IMR-90 (cell line): ENCODE measurements around the gene CD44. TPM values are rescaled to one million over a fixed set of nuclear protein-coding genes. Genes with fewer than 3 reads are reported as not detected.
A peak's percentile ranks its signal among the peaks of the same experiment; 100 is the strongest.
"Not testable (repeated sequence)": the region's sequence is repeated elsewhere in the genome, so short reads cannot be mapped to it uniquely, and the experiment has no call there.

Source experiments
- ATAC-seq: fragments of 200-7000 bp; cut with Tn5 transposase; 2 replicates; pipeline ENCODE4 v1.9.1; 2020; ENCODE audit warnings: low read depth, mild to moderate bottlenecking, moderate library complexity
- BruUV-seq: library from RNA; stranded (reverse); fragments of 400-500 nt; replicated peaks from 2 replicates; lab custom pipeline; 2021; lab: Mats Ljungman, UMichigan
- CTCF ChIA-PET: fragments of 300-600 bp; formaldehyde crosslinking; extraction: SDS; loops from one replicate; lab custom pipeline; 2021; ENCODE audit warnings: antibody characterized with exemption; lab: Yijun Ruan, JAX
- POLR2A ChIA-PET: fragments of 300-600 bp; sonication (Branson Sonifier 250); formaldehyde crosslinking; loops from one replicate; lab custom pipeline; 2022; ENCODE audit warnings: antibody characterized with exemption; ENCODE audit not compliant: unreplicated experiment; lab: Charles Lee
- DNase-seq: peaks from one replicate; pipeline ENCODE4 v3.0.0; 2013
- H2AFZ ChIP-seq: replicated peaks from 2 replicates; pipeline ENCODE3; 2013; ENCODE audit warnings: low read length, mild to moderate bottlenecking; ENCODE audit not compliant: poor library complexity
- H2AK5ac ChIP-seq: 2 replicates; pipeline ENCODE4 v1.6.1; 2013; ENCODE audit warnings: low read depth, low read length, inconsistent platforms
- H2AK9ac ChIP-seq: replicated peaks from 2 replicates; pipeline ENCODE3; 2013; ENCODE audit warnings: mild to moderate bottlenecking, low read depth, low read length, moderate library complexity; ENCODE audit not compliant: poor library complexity
- H2BK120ac ChIP-seq: 2 replicates; pipeline ENCODE4 v1.6.1; 2013; ENCODE audit warnings: low read depth, low read length, inconsistent platforms
- H2BK15ac ChIP-seq: 3 replicates; pipeline ENCODE4 v1.6.1; 2013; ENCODE audit warnings: low read depth, low read length, inconsistent platforms
- H2BK20ac ChIP-seq: 2 replicates; pipeline ENCODE4 v1.6.1; 2013; ENCODE audit warnings: low read depth, mild to moderate bottlenecking, inconsistent platforms, low read length, moderate library complexity
- H2BK5ac ChIP-seq: 2 replicates; pipeline ENCODE4 v1.6.1; 2013; ENCODE audit warnings: mild to moderate bottlenecking, low read depth, low read length, inconsistent platforms; ENCODE audit not compliant: poor library complexity, severe bottlenecking
- H3K14ac ChIP-seq: replicated peaks from 2 replicates; pipeline ENCODE4 v1.6.1; 2013; ENCODE audit warnings: low read depth, low read length, inconsistent platforms
- H3K18ac ChIP-seq: 2 replicates; pipeline ENCODE4 v1.6.1; 2013; ENCODE audit warnings: low read depth, low read length, control low read depth
- H3K23ac ChIP-seq: 2 replicates; pipeline ENCODE4 v1.6.1; 2013; ENCODE audit warnings: low read depth, low read length, inconsistent platforms
- H3K27ac ChIP-seq: 2 replicates; pipeline ENCODE4 v1.5.1; 2013; ENCODE audit warnings: mild to moderate bottlenecking, control low read depth, low read length; ENCODE audit not compliant: insufficient read depth
- H3K27me3 ChIP-seq: 2 replicates; pipeline ENCODE4 v1.6.1; 2013; ENCODE audit warnings: low read length; ENCODE audit not compliant: control insufficient read depth, insufficient read depth
- H3K36me3 ChIP-seq: 2 replicates; pipeline ENCODE4 v1.6.1; 2013; ENCODE audit warnings: low read length, mixed read lengths; ENCODE audit not compliant: control insufficient read depth, insufficient read depth
- H3K4ac ChIP-seq: 2 replicates; pipeline ENCODE4 v1.6.1; 2013; ENCODE audit warnings: low read depth, low read length, inconsistent platforms
- H3K4me1 ChIP-seq: 2 replicates; pipeline ENCODE4 v1.6.1; 2013; ENCODE audit warnings: low read length, mixed read lengths; ENCODE audit not compliant: control insufficient read depth, insufficient read depth
- H3K4me2 ChIP-seq: 2 replicates; pipeline ENCODE4 v1.6.1; 2013; ENCODE audit warnings: low read depth, mild to moderate bottlenecking, control low read depth, low read length, moderate library complexity
- H3K4me3 ChIP-seq: 2 replicates; pipeline ENCODE4 v1.5.1; 2013; ENCODE audit warnings: low read depth, mild to moderate bottlenecking, control low read depth, low read length, moderate library complexity; ENCODE audit not compliant: insufficient read depth
- H3K56ac ChIP-seq: 2 replicates; pipeline ENCODE4 v1.6.1; 2013; ENCODE audit warnings: low read length, inconsistent platforms; ENCODE audit not compliant: insufficient read depth; ENCODE audit errors: extremely low read depth
- H3K79me1 ChIP-seq, 2 experiments: 2 replicates each; pipeline ENCODE4 v1.6.1; 2013; ENCODE audit warnings: low read length in 2 of 2, inconsistent platforms in 1 of 2, low read depth in 1 of 2
- H3K9ac ChIP-seq: 2 replicates; pipeline ENCODE4 v1.6.1; 2013; ENCODE audit warnings: low read depth, low read length, control low read depth
- H3K9me1 ChIP-seq: 2 replicates; pipeline ENCODE4 v1.6.1; 2013; ENCODE audit warnings: low read length, inconsistent platforms; ENCODE audit not compliant: insufficient read depth
- H3K9me3 ChIP-seq: 2 replicates; pipeline ENCODE4 v1.6.1; 2013; ENCODE audit warnings: low read length; ENCODE audit not compliant: control insufficient read depth, insufficient read depth
- H4K20me1 ChIP-seq: 2 replicates; pipeline ENCODE4 v1.6.1; 2013; ENCODE audit warnings: low read length, inconsistent platforms; ENCODE audit not compliant: insufficient read depth
- H4K5ac ChIP-seq: 2 replicates; pipeline ENCODE4 v1.6.1; 2013; ENCODE audit warnings: mild to moderate bottlenecking, low read depth, low read length, control low read depth
- H4K8ac ChIP-seq, 2 experiments: 2 replicates each; pipeline ENCODE4 v1.6.1; 2013; ENCODE audit warnings: low read depth in 2 of 2, low read length in 2 of 2, control low read depth in 1 of 2, inconsistent platforms in 1 of 2
- H4K91ac ChIP-seq: 2 replicates; pipeline ENCODE4 v1.6.1; 2013; ENCODE audit warnings: low read depth, low read length, inconsistent platforms; ENCODE audit not compliant: insufficient read depth
- CEBPB ChIP-seq: IDR thresholded peaks from 2 replicates; pipeline ENCODE4 v1.6.1; 2012; ENCODE audit warnings: low read depth, low read length, improper control_type of control experiment
- WGBS, 2 experiments: methylation state at CpG; one replicate each; pipeline versions ENCODE4 v1.1.5 to v1.1.7; 2013; ENCODE audit warnings: missing lambda C conversion rate in 2 of 2; ENCODE audit not compliant: insufficient read length in 1 of 2; ENCODE audit errors: extremely low coverage in 2 of 2; 5-methylcytosine and 5-hydroxymethylcytosine counted together
- dilution Hi-C: fragments of 300-500 bp; cut with HindIII; formaldehyde crosslinking; loops from one replicate; pipeline ENCODE4 v1.14.3; 2018; ENCODE audit warnings: low sequenced_read_pairs; ENCODE audit not compliant: unreplicated experiment
- in situ Hi-C: fragments of 300-500 bp; cut with MboI; formaldehyde crosslinking; loops from 3 replicates; pipeline ENCODE4 v1.14.3; 2019; ENCODE audit warnings: low sequenced_read_pairs, inconsistent platforms, mixed read lengths
- intact Hi-C: fragments of 100-400 bp; cut with micrococcal nuclease; formaldehyde crosslinking; loops from 2 replicates; pipeline ENCODE4 v1.10.0; 2022
- polyA plus RNA-seq, 3 experiments: library from polyadenylated mRNA; depleted of rRNA; stranded (reverse); fragments of >200 nt; gene quantifications; 2 replicates each; pipeline ENCODE4 v1.2.3, GENCODE V29; 2012; ENCODE audit warnings: low replicate concordance in 1 of 3
- total RNA-seq: library from RNA; depleted of rRNA; stranded (reverse); fragments of >200 nt; gene quantifications from 2 replicates; pipeline ENCODE4 v1.2.3, GENCODE V29; 2012

CD44 gene
- total and polyA plus RNA-seq, 2 of the 4 experiments (the other 2 are of a cell fraction): 357 to 947 TPM

DNA sequence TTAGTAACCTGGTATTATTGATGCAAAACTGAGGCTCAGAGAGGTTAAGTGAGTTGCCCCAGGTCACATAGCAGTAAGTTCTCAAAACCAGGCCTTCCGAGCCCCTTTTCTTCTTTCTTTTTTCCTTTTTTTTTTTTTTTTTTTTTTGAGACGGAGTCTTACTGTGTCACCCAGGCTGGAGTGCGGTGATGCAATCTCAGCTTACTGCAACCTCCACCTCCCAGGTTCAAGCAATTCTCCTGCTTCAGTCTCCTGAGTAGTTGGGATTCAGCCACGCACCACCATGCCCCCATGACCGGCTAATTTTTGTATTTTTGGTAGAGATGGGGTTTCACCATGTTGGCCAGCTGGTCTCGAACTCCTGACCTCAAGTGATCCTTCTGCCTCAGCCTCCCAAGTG is 87.8 kb downstream of the CD44 start:
- in situ Hi-C loops, H3K14ac ChIP-seq, H3K23ac ChIP-seq, H2BK5ac ChIP-seq, H3K9me1 ChIP-seq, H2BK15ac ChIP-seq, H4K5ac ChIP-seq, dilution Hi-C loops, H3K4me2 ChIP-seq, H2BK120ac ChIP-seq, DNase-seq, intact Hi-C loops, ATAC-seq, H3K27ac ChIP-seq, H3K18ac ChIP-seq, H2AK9ac ChIP-seq, POLR2A ChIA-PET, H2BK20ac ChIP-seq, H3K9me3 ChIP-seq, H4K20me1 ChIP-seq, H4K8ac ChIP-seq, BruUV-seq, H3K4me3 ChIP-seq, H2AFZ ChIP-seq, H3K9ac ChIP-seq, H3K4ac ChIP-seq, H2AK5ac ChIP-seq, H4K91ac ChIP-seq, H3K27me3 ChIP-seq, H3K56ac ChIP-seq: not testable (repeated sequence)
- 100% methylated on average over 3 of the region's 6 CpGs; no CpG with 5 or more reads in 1 of the 2 experiments for WGBS, 2 experiments
- H3K4me1 ChIP-seq: peaks cover 17% of the 10 kb centered on the region
- 0 out of 2 replicates have a peak, but pooled peaks have one; percentile 14 for TF ChIP-seq CEBPB
- CTCF ChIA-PET: interaction anchor here (1.2 kb wide), 1 partner anchor 79 kb away, joined by 3 read pairs; no protein-coding TSS in a partner anchor
- H3K79me1 ChIP-seq: peaks cover 6 to 75% of the 10 kb centered on the region in 2 experiments
- peaks cover 64% of the 10 kb centered on the region for H3K36me3 ChIP-seq
